Stimulated activated naive CD4-positive, alpha-beta T cell treated with Interleukin-2 at 50 U/mL for 16 hours (primary cell): ENCODE results near the gene MACROD1.

Experiments
- DNase-seq: peaks from one replicate; lab custom pipeline; 2025; lab: John Stamatoyannopoulos, UW

Gene MACROD1

DNA sequence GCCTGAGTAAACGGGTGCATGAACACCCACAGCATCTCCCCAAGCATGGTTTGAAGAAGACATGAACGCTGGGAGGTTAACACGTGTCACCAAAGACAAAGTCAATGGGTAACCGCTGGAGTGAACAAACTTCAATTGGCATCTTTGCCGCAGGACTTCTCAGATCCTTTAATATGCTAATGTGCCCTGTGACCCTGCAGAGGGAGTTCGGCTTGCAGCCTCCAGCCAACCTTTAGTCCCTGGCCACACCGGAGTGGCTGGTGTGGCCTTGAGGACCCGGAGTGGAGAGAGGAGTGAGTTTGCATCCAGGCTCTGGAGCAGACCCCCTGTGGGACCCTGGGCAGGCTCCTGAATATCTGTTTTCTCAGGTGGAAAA lies 73.2 kb downstream of the MACROD1 start:
- DNase-seq: no peak

DNA sequence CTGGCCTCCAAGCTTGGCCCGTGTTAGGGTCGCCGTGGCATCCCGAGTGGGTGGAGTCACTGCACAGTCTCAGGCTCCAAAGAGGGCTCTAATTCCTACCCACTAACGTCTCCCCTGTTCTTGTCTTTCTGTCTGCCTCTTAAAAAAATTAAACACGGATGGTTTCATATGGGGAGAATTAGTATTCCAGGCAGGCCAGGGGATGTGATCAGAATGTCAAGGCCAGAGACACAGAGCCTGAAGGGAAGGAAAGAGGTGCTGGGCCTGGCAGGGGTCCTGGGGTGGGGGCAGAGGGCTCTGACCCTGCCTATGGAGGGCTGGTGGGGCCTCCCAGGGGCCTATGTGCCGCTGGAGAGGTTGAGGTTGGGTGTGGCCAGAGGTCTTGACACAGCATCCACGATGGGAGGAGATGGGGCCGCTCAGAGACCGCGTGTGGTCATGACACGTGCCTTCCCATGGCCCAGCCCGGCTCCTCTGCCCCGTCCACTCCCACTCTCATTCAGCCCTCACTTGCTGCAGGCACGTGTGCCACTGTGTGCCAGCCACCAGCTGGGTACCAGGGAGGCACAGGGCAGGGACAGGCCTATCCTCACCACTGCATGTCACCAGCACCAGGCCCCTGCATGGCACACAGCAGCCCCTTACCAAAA lies 73.7 kb downstream of the MACROD1 start:
- DNase-seq: no peak

DNA sequence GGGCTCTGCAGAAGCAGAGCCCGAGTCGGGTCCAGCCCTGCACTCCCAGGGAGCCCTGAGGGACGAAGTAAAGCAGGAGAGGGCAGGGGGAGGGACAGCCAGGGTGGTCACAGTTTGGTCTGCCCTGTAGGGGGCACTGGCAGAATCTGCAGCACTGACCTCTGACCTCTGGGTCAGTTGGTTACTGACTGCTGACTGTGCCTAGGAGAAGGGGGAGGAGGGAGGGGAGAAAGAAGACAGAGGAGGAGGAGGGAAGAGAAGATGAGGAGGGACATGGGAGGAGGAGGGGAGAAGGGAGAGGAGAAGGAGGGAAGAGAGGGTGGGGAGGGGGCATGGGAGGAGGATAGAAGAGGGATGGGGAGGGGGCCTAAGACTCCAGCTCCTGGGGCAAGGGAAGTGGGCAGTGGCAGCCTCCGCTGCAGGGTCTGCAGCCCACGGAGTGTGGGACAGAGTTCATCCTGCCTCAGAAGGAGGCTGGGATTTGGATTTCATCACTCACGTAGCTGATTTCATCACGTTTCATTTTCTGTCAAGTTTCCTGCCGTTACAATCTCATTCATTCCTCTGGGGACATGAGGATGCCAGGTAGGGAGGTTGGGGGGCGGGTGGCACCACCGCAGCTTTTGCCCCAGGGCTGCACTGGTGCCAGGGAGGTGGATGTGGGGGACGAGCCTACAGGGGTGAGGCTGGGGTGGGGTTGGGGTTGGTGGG lies 75.0 kb downstream of the MACROD1 start:
- DNase-seq: no peak

DNA sequence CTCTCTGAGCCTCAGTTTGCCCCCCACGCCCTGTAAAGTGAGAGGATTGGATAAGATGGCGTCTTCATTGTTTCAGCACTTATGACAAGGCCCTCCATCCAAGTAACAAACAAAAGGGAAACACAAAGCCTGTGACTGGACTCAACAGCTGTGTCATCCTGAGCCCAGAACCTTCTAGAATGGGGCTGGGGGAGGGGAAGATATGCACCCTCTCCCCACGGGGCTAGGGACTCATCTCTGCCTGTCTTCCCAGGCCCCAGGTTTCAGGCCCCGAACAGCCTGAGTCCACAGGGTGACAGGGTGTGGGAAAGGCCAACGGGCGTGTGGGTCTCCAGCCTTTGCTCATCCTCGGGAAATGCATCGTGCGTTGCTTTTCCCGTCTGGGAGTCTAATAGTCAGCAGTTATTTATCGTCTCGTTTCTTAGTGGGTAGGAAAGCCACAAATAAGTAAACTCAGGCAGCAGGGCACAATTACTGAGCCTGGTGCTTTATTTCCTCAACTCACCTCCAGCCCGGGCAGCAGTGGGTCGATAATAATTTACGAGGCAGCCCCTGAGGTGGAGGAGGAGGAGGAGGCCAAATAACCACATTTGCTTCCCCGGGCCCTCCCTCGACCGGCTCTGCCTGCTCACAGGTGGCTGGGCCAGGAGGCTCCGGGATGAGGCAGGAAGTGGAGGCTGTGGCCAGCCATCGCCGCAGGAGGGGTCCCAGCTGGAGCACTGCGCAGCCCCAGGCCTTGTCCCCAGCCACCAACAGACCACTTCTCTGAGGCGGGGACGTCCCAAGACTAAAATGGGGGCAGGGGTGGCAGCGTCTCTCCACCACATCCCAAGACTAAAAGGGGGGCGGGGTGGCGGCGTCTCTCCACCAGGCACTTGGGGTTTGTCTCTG lies 75.8 kb downstream of the MACROD1 start:
- no peak for DNase-seq

DNA sequence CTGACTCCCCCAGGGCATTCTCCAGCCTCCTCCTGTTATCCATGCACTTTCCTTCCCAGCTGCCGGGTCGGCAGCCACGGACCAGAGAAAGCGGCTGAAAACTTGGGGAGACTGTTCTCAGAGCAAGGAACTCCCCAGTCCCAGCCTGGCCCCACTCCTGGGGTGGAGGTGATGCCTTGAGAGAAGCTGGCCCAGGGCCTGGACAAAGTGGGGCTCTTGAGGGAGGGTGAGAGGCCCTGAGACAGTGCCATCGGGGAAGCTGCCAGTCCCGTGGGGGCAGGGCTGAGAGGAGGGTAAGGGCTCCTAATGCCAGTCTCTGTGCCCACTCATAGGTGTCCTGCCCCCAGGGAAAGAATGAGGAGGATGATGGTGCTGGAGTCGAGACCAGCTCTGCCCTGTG lies 76.4 kb downstream of the MACROD1 start:
- no peak for DNase-seq

DNA sequence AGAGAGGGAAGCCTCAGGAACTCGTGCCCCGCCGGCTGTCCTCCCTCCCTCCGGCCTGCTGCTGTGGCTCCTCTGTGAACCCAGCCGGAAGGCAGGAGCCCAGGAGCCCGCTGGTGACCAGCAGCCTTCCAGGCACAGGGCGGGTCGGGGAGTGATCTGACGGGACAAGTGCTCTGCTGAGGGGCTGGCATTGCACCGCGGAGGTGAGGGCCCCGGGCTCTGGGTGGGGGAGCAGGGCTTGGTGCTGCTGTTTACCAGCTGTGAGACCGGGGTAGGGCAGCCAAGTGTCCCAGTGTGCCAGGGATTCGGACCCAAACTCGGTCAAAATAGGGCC lies 76.9 kb downstream of the MACROD1 start:
- no peak for DNase-seq

DNA sequence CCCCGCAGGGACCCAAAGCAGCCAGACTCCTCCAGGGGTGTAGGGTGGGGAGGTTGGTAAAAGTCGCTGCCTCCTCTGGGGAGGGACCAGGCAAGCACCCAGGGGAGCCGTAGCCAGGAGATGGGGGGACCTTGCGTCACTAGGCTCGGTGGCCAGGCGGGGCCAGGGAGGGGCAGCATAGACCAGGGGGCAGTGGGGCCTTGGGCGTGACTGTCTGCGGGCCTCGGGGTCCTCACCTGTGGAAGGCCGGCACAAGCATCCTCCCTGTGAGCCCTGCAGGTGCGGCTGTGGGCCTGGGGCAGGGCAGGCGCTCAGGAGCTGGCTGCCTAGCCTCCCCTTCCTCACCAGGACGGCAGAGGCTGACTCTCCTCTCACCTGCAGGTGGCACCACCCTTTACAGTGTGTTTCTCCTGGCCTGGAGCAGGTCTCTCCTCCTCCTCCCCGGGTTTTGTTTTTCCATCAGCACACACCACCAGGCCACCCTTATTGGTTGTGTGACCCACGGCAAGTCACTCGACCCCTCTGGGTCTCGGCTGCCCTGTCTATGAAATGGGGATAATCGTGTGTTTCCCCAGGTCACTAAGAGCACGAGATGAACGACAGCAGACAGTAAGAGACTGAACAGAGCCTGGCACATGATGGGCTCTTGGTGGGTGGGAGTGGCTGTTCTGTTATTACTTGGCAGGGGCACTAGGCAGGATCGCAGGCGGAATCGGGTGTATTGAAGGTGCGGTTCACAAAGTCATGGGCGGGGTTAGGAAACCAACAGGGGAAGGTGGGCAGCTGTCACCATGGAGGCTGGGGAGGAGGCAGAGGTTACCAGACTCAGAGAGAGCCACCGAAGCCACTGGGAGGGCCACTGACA lies 77.5 kb downstream of the MACROD1 start:
- DNase-seq: no peak

DNA sequence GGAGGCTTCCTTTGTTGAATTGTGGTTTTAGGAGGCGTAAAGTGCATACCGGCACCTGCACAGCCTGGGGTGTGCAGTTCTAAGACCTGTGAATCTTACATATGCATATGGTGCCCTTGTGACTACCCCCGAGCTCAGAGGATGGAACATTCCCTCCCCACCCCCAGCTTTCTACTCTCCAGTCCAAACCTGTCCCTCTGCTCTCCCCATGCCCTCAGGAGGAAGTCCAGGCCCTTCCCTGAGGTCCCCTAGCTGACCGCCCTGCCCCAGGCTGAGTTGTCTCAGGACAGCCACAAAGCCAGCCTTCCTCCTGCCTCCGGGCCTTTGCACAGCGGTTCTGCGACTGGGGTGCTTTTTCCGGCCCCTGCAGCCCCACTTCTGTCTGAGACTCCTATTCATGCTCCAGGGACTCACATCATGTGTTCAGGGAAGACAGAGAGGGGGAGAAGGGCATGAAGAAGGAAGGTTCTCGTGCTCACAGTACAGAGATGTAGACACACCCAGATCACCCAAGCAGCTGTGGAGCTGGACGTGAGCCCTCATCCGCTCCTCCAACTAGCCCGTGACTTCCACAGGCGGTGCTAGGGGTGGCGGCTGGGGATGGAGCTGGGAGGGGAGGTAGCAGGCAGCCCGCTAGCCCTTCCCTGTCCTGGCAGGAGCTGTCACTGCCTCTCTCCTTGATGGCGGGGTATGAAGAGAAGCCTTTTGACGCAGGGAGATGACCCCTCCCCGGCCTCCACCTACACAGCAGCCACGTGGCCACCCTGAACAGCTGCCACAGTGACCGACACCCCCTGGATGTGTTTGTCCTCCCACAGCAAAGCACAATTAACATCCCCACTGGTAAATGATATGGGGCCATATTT lies 79.4 kb downstream of the MACROD1 start:
- DNase-seq: no peak

DNA sequence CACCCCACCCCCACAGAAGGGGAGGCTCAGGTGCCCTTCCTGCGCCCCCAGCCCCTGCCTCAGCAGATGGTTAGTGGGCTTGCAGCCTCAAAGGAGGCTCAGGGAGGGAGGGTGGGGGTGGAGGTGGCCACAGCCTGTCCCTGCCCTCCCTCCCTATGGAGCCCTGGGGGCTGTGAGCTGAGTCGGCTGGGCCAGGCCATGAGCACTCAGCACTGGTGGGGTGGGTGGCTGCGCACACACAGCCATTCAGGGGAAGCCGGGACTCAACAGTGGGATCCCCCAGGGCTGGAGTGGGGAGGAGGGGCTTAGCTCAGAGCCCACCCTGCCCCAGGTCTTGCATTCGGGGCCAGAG lies 80.0 kb downstream of the MACROD1 start:
- DNase-seq: no peak

DNA sequence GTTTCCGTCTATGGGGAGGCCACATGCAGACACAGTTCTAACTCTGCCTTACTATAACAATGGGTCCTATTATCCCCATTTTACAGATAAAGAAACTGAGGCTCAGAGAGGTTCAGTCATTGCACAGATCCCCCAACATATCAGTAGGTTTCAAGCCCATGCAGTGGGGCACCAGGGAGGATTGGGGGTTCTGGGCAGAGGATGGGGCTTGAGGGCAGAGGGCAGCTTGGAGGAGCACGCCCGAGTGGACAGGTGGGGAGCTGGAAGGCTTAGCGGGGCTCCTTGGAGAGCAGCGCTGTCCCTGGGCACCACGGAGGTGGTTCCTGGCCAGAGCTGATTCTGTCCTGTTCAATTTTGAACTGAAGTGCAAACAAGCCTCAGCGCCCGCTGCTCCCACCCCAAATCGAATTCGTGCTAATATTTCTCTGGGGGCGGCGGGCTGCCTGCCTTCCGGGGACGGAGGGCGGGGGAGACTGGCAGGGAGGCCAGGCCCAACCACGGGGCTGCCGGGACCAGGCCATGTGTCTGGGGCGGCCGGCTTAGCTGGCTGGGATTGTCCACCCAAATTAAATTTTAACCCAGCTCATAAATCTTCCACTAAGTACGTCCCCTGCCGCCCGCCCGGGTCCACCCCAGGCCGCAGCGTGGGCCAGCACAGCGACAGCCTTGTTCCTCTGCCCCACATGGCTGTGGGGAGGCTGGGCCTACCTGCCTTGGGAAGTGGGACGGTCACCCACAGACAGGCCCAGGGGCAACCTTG lies 80.8 kb downstream of the MACROD1 start:
- DNase-seq: no peak

DNA sequence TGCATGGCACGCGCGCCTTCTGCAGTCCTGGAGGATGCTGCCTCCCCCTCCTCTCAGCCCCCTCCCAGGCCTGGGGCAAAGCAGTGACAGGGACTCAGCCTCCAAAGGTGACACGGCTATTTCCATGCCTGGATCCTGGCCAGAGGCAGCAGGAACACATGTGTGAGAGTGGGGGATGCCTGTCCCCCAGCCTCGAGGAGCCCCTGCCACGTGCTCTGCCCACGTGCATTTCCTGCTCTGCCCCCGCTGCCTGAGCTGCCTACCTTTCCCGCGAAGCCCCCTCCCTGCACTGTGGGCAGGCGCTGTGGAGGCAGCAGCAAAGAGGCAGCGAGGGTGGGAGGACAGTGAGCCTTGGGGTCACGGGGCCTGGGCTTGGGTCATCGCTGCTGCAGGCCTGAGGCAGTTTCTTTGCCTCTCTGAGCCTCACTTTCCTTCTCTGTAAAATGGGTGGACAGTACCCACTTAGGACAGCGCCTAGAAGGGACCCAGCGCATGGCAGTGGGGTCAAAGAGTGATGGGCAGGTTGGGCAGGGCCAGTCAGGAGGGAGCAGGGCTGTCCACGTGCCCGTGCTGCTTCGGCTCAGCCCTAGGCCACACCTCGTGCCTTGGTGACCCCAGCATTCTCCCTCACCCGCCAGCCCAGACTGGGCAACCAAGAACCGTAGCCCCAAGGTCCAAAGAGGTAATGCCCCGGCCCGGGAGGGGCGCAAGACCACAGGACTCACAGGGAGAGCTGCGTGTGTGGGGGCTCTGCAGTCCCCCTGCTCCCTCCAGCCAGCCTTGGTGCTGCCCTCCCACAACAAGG lies 81.6 kb downstream of the MACROD1 start:
- DNase-seq: no peak

DNA sequence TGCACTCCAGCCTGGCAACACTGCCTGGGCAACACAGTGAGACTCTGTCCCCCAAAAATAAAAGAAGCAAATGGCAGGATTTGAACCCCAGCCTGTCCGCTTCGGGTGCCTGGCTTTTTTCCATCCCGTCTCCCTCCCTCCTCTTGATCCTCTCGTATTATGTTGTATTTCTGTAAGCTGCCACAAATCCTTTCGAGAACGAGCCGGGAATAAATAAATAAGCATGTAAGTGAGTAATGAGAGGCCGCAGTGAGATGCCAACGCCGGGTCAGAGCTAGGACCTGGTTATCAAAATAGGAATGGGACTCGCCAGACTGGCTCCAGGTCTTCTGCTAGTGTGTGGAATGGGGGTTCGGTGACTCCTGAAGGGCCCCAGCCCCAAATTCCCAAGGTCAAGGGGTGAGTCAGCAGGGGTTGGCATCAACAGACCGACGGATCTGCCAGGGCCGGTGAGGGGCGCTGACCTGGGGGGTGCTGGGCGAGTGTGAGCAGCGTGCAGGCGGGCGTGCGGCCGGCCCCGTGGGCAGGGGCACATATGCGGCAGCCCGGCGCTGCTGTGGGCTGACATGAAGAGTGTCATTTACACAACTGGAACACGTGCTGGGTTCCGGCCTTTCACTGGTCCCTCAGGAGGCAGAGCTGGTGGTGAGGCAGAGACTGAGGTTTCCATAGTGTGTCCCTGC lies 82.4 kb downstream of the MACROD1 start:
- no peak for DNase-seq

DNA sequence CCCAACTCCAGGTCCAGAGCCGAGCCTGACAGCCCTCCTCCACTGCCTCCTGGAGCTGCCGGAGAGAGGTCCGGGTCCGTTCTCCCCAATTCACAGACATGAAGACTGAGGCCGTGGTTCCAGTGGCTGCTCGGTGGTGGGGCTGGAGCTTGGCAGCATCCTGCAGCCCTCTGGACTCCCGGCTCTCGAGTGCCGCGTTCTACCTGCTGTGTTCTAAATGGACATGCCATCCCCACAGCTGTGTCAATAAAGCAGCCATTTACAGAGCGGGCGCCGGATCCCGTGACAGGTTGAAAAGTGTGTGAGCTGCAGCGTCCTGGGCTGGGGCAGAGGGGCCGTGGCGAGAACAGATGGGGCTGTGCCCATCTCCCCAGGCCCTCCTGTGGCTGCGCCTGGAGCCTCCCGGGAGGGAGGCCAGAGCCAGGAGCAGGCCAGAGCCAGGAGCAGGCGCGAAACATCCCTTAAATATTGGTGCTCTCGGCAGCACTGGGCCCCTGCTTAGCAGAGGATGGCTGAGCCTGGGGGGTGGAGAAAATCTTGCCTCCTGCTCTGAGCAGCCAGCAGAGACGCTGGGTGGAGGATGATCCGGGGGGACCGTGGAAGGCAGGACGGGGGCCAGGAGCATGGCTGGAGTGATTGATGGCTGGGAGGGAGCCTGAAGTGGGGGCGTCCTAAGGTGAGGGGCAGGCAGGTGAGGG lies 84.0 kb downstream of the MACROD1 start:
- DNase-seq: no peak

DNA sequence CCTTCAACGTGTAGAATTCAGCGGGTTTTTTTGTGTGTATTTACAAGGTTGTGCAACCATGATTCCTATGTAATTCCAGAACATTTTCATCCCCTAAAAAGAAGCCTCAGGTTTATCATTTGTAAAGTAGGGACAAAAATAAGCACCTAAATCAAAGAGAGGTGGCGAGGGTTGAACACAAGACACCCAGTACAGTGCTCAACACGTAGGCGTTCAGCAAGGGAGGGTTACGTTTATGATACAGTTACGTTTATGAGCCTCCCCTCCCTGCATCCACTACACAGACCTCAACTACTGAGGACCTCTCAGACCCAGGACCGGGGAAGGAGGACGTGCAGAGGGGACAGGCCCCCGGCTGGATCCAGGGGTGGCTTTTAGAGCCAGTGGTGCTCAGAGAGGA lies 85.5 kb downstream of the MACROD1 start:
- DNase-seq: no peak

DNA sequence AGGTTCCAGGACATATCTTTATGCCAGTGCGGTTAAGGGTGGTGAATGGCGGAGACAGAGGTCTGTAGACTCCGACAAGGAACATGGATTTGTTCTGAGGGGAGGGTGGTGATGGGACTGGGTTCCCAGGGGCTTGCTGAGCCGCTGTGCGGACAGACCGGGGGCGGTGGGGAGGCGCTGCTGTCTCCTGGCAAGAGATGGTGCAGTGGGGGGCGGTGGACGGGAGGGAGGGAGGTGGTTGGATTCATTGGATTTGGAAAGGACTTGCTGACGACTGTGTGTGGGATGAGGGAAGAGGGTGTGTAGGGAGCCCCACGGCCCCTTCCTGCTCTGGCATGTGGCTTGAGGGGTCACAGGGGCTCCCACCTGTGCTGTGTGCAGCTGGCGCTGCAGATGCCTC lies 87.0 kb downstream of the MACROD1 start:
- DNase-seq: no peak

DNA sequence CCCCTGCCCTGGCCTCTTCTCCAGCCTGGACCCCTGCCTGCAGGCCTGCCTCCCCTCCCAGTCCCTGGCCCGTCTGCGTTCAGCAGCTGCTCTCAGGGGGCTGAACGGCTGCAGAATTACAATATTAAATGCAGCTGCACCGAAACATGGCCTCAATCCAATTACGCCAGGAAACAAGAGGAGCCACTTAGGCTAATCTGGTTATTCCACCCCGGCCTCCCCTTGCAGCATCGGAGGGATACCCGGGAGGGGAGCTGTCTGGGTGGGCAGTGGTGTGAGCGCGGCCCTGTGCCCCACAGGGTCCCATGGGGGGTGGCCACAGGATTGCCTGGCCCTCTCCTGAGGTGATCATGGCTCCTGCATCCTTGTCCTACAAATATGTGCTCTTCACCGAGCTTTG lies 87.6 kb downstream of the MACROD1 start:
- no peak for DNase-seq

DNA sequence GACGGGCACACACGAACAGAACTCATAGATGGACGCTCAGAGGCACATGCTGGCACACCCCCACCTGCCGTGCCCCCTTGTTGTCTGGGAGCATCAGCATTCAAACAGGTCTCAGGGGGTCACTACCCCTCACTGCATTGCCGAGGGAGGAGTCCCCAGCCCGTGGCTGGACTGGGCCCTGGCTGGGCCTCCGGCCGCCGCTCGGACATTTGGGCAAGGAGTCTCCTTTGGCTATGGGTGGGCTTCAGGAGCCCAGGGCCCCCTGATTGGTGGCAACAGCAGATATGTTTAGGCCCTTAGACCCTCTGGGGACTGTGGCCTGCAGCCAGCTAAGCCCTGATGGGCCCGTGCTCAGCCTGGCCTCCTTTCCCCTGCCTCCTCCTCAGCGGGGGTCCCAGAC lies 88.3 kb downstream of the MACROD1 start:
- DNase-seq: no peak

DNA sequence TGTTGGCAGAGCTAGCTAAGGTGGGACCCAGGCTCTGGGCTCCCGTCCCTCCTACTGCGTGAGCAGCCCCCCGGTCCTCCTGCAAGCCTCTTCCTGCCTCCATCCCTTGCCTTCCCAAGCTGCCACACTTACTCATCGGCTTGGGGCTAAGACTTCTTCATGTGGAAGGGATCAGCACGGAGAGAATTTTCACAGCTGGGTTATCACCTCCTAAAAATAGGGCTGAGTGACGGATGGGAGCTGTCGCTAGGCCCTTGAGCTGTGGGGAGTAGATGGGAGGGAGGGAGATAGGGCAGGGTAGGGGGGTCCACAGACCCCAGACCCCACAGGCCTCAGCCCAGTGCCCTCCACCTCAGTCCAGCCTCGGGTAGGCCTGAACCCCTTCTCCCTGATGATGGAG lies 89.2 kb downstream of the MACROD1 start:
- DNase-seq: no peak

DNA sequence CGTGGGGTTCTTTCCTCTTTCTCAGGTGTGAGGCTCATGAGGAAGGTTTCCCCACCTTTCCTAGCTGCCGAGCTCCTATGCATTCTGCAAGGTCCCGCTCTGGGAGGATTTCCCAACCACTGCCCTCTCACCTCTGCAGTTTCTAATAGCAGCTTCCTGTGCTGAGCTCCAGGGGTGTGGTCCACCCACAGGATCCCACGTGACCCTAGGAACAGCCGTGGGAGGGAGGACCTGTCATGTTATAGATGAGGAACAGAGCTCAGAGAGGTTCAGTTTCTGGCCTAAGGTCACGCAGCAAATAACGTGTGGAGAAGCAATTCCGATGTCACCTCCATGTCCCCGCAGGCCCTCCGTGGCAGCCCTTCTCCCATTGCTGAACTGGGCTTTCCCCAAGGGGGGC lies 91.7 kb downstream of the MACROD1 start:
- peak; percentile 29 for DNase-seq
